ENCODE measurements around the gene CTNND2.

- TF ChIP-seq CTCF (IDR thresholded peaks at IDR 0.05; ENCODE audit: borderline replicate concordance, extremely low read depth, low read length, poor library complexity, severe bottlenecking): no peak
- no peak for TF ChIP-seq EZH2 (IDR thresholded peaks at IDR 0.05; ENCODE audit: borderline replicate concordance, low read depth, low read length, severe bottlenecking)
These were observed 516.9 kb downstream of the CTNND2 start for GRCh38 chr5:11387382-11387781.

Measured in DND-41 (cell line).